Activated CD4-positive, alpha-beta T cell treated with anti-CD3 and anti-CD28 coated beads, Interleukin-2, Interleukin-6, amounts not matched to agents 100 ng/mL and 50 ng/mL, durations not matched to agents 16 hours and 8 hours (primary cell): ENCODE measurements around the gene UQCRQ.

Experiments
- DNase-seq: peaks from one replicate; pipeline ENCODE4 v3.0.0-alpha.2; 2020

UQCRQ gene

GRCh38 chr5:132871459-132872284 is 5.2 kb downstream of the UQCRQ start:
- no peak for DNase-seq

GRCh38 chr5:132872788-132873118 is 6.3 kb downstream of the UQCRQ start:
- DNase-seq = no peak

- DNase-seq = no peak
Observed at GRCh38 chr5:132873119-132873929, 6.9 kb downstream of the UQCRQ start, which contains the start of gene LEAP2. LEAP2 (plus strand) TSS chr5:132873668; CDS start chr5:132873695, 27 bp downstream.

GRCh38 chr5:132873930-132874271 is 7.5 kb downstream of the UQCRQ start:
- no peak for DNase-seq

GRCh38 chr5:132876020-132876759 is 9.7 kb downstream of the UQCRQ start:
- no peak for DNase-seq

GRCh38 chr5:132877466-132877865 is 11.0 kb downstream of the UQCRQ start:
- no peak for DNase-seq

- DNase-seq = no peak
Observed at GRCh38 chr5:132877938-132878337, 11.5 kb downstream of the UQCRQ start.

GRCh38 chr5:132883261-132883834 is 16.9 kb downstream of the UQCRQ start:
- peak; percentile 53 for DNase-seq

- no peak for DNase-seq
Observed at GRCh38 chr5:132884548-132884947, 18.1 kb downstream of the UQCRQ start.

GRCh38 chr5:132886064-132886823 is 19.8 kb downstream of the UQCRQ start:
- DNase-seq = no peak

- DNase-seq = no peak
Observed at GRCh38 chr5:132887283-132887682, 20.8 kb downstream of the UQCRQ start.

- DNase-seq = no peak
Observed at GRCh38 chr5:132889501-132889900, 23.1 kb downstream of the UQCRQ start.

- no peak for DNase-seq
Observed at GRCh38 chr5:132890817-132891216, 24.4 kb downstream of the UQCRQ start.

- no peak for DNase-seq
Observed at GRCh38 chr5:132895719-132896305, 29.4 kb downstream of the UQCRQ start.

- no peak for DNase-seq
Observed at GRCh38 chr5:132896685-132897084, 30.2 kb downstream of the UQCRQ start.

- DNase-seq = peak; percentile 19
Observed at GRCh38 chr5:132898094-132898493, 31.7 kb downstream of the UQCRQ start.

GRCh38 chr5:132901036-132901435 is 34.6 kb downstream of the UQCRQ start:
- no peak for DNase-seq

- DNase-seq = no peak
Observed at GRCh38 chr5:132901730-132902129, 35.3 kb downstream of the UQCRQ start.

GRCh38 chr5:132905938-132906337 is 39.5 kb downstream of the UQCRQ start:
- no peak for DNase-seq

- DNase-seq = no peak
Observed at GRCh38 chr5:132907161-132907560, 40.7 kb downstream of the UQCRQ start.

- DNase-seq = no peak
Observed at GRCh38 chr5:132909702-132910101, 43.3 kb downstream of the UQCRQ start.

- no peak for DNase-seq
Observed at GRCh38 chr5:132915681-132916080, 49.2 kb downstream of the UQCRQ start.
